GM19463 (cell line): ENCODE results near the gene B4GALNT2.
"Not testable (repeated sequence)": the region's sequence is repeated elsewhere in the genome, so short reads cannot be mapped to it uniquely, and the experiment has no call there.

Experiments
- ATAC-seq: cut with Tn5 transposase; IDR thresholded peaks from one replicate; pipeline ENCODE4 v1.9.1; 2021; ENCODE audit warnings: mild to moderate bottlenecking, moderate library complexity; ENCODE audit not compliant: unreplicated experiment

B4GALNT2 gene

DNA sequence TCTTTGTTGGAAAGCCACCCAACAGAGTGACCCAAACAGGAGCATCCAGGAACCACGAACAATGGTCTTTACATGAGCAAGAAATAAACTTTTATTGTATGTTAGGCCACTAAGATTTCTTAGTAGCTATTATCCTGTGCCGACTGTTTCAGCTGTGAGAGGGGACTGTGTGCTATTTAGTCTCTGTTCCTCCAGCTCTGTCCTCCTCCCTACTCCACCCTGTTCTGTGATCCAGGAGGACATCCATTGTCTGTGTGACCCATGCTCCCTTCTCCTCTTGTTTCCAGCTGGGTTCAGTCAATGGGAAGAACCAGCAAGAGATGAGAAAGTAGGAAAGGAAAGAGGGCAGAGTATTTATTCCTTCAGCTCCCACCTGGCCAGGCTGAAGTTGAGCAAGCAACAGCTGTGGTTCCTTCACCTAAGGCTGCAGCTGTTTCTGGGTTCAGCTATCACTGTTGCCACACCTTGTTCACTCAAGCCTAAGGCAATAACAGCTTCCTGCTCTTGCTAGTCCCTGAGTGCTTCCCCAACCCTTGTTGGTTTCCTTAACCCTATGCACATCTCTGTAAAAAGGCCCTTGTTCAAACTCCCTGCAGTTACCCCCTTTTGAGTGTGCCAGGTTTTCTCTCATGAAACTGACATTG is 14.9 kb upstream of the B4GALNT2 start:
- no peak for ATAC-seq

GRCh38 chr17:49120166-49120565 is 12.4 kb upstream of the B4GALNT2 start:
- no peak for ATAC-seq

- ATAC-seq: no peak
Measured at GRCh38 chr17:49121696-49122292, 10.8 kb upstream of the B4GALNT2 start.

GRCh38 chr17:49122566-49122965 is 10.0 kb upstream of the B4GALNT2 start:
- no peak for ATAC-seq

DNA sequence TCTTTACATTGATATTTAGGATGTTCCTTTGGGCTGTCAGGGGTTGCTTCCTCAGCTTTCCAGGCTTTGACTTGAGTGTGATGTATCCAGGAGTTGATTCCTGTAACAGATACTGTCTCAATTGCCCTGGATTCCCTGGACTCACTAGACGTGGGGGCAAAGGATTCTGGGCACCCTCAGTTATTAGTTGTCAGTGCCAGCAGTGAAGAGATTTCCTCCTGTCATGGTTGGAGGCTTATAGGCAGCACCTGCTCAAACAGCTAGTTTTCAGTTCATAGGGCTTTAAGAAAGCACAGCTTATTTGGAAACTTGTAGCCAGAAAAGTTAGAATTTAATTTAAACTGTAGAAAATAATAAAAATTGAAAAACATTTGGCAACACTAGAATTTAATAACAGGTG is 9.5 kb upstream of the B4GALNT2 start:
- no peak for ATAC-seq

GRCh38 chr17:49125449-49125848 is 7.1 kb upstream of the B4GALNT2 start:
- ATAC-seq: no peak

GRCh38 chr17:49126183-49126859 is 6.2 kb upstream of the B4GALNT2 start:
- ATAC-seq: not testable (repeated sequence)

- not testable (repeated sequence) for ATAC-seq
Measured at GRCh38 chr17:49129359-49129950, 3.1 kb upstream of the B4GALNT2 start.

DNA sequence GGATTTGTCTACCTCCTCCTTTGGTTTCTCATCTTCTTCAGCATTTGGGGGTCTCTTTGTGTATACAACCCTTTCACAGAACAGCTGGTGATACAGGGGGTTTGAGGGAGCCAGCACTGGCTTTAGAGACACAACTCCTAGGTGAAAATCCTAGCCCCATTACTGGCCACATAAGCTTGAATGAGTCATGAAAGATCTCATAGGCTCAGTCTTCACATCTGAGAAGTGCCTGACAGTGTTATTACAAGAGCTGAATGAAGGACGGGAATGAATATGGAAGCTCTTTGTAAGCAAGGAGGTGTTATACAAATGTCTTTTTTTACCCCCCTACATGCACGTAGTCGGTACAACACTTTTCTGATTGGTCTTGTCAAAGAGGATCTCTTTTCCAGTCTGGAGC is 1.7 kb upstream of the B4GALNT2 start:
- no peak for ATAC-seq

DNA sequence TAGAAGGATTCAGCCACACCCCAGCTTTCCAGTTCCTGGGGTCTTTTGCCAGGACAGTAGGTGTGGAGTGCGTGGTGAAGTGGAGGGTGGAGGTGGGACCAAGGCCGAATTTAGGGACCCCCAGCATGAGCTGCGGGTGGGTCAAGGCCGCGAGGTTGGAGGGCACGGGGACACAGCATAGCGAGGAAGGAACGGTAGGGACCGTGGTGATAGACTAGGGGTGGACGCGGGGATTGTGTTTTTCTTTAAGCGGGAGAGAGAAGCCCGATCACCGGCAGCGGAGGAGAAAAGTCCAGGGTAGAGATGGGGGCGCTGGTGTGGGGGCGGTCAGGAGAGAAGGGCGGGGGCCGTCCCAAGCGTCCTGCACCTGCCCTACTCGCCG is 261 bp upstream of the B4GALNT2 start:
- ATAC-seq: no peak

DNA sequence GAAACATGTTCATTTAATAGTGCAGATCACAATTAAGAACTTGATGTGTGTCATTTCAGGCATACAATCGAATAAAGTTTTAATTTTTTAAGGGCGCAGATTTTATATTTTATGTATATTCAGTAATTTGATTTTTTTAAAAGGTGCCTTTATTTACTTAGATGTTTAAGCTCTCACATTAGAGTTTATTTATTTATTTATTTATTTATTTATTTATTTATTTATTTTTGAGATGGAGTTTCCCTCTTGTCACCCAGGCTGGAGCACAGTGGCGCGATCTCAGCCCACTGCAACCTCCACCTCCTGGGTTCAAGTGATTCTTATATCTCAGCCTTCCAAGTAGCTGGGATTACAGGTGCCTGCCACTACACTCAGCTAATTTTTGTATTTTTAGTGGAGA is 3.8 kb downstream of the B4GALNT2 start:
- no peak for ATAC-seq

- not testable (repeated sequence) for ATAC-seq
Measured at GRCh38 chr17:49145654-49146053, 13.1 kb downstream of the B4GALNT2 start.

GRCh38 chr17:49146620-49147306 is 14.2 kb downstream of the B4GALNT2 start:
- no peak for ATAC-seq

GRCh38 chr17:49148171-49148570 is 15.6 kb downstream of the B4GALNT2 start:
- no peak for ATAC-seq

DNA sequence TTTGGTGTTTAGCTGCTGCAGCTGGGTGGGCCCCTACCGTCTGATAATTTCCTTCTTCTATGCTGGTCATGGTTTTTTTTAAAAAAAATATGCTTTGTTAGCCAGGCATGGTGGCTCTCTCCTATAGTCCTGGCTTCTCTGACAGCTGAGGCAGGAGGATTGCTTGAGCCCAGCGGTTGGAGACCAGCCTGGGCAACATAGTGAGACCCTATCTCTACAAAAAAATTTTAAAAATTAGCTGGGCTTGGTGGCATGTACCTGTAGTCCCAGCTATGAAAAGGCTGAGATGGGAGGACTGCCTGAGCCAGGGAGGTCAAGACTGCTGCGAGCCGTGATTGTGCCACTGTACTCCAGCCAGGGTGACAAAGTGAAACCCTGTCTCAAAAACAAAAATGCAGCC is 19.4 kb downstream of the B4GALNT2 start:
- ATAC-seq: no peak

DNA sequence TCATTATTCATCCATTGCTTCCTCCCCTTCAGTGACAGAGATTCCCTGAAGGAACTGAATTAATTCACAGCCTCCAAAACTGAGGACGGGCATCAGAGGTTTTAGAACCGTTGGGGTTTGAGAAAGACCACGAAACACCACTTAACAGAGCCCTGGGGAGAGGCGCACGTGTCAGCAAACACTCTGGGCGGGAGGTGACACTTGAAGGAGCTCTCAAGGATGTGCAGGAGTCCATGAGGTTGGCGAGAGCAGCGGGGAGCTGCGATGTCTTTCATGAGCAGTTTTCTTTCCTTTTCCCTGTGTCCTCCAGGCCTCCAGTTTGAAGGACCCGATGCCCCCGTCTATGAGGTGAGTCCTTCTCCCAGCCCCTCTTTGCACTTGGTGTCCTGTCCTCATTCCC is 23.7 kb downstream of the B4GALNT2 start:
- ATAC-seq: no peak

GRCh38 chr17:49157784-49158183 is 25.2 kb downstream of the B4GALNT2 start:
- no peak for ATAC-seq

GRCh38 chr17:49162866-49163265 is 30.3 kb downstream of the B4GALNT2 start:
- no peak for ATAC-seq

GRCh38 chr17:49165143-49165542 is 32.6 kb downstream of the B4GALNT2 start:
- ATAC-seq: no peak

- ATAC-seq: no peak
Measured at GRCh38 chr17:49168706-49169105, 36.1 kb downstream of the B4GALNT2 start.

GRCh38 chr17:49170216-49170615 is 37.6 kb downstream of the B4GALNT2 start:
- ATAC-seq: no peak
